Measurements from ENCODE around the gene ZCCHC7. TPM values are rescaled to one million over a fixed set of nuclear protein-coding genes. Genes with fewer than 3 reads are reported as not detected.

The ZCCHC7 gene
- polyA plus RNA-seq, 3 donors: 8.7 to 12.9 (median 12.5) TPM

- Mint-ChIP-seq H3K4me1 (peaks cover 6% of the 10 kb centered on the region), H3K27me3 (ENCODE audit: low read depth in 3 of 3) (peaks cover 0 to 2% (median 0%) of the 10 kb centered on the region in 3 donors), H3K9me3 (peaks cover 0 to 2% (median 0%) of the 10 kb centered on the region in 7 donors), H3K27ac (no peak overlapping the region), H3K4me3 (no peak overlapping the region), H3K36me3 (peaks cover 31 to 51% of the 10 kb centered on the region in 2 donors)
- Histone ChIP-seq H3K4me2 (replicated peaks; ENCODE audit: extremely low read depth, low read length, poor library complexity, severe bottlenecking) (no peak overlapping the region), H3K27ac (ENCODE audit: low read depth in 1 of 2, low read length in 2 of 2) (no peak overlapping the region), H4K20me1 (ENCODE audit: insufficient read depth, low read length) (peaks cover 4% of the 10 kb centered on the region), H2AFZ (ENCODE audit: insufficient read depth, low read depth, low read length, poor library complexity, severe bottlenecking) (no peak overlapping the region), H3K4me3 (replicated peaks in 1 of 3; ENCODE audit: low read depth in 2 of 3, low read length in 3 of 3) (no peak overlapping the region), H3K9ac (ENCODE audit: insufficient read depth, low read length, poor library complexity, severe bottlenecking) (no peak overlapping the region), H3K79me2 (ENCODE audit: insufficient read depth, low read length) (peaks cover 19% of the 10 kb centered on the region), H3K27me3 (ENCODE audit: control insufficient read depth in 2 of 2, insufficient read depth in 2 of 2, low read length in 2 of 2) (no peaks in the 10 kb centered on the region), H3K4me1 (ENCODE audit: control insufficient read depth in 1 of 2, insufficient read depth in 2 of 2, low read length in 2 of 2) (no peaks in the 10 kb centered on the region), H3K36me3 (replicated peaks in 1 of 2; ENCODE audit: control insufficient read depth in 1 of 2, insufficient read depth in 2 of 2, low read length in 2 of 2) (peaks cover 7 to 43% of the 10 kb centered on the region in 2 donors), H3K9me3 (replicated peaks in 1 of 2; ENCODE audit: control insufficient read depth in 1 of 2, insufficient read depth in 1 of 2, low read length in 2 of 2) (no peaks in the 10 kb centered on the region)
- no peak for DNase-seq
- intact Hi-C loops (cut with micrococcal nuclease): no loop called here
- no CpG with 5 or more reads among the region's 1 CpG for WGBS (ENCODE audit: insufficient coverage)
- no peak for TF ChIP-seq CTCF (IDR thresholded peaks at IDR 0.05)
These were observed 13.8 kb downstream of the ZCCHC7 start for GRCh38 chr9:37134166-37134565.

GRCh38 chr9:37141015-37141414 lies 20.6 kb downstream of the ZCCHC7 start:
- H3K4me2 ChIP-seq (replicated peaks; ENCODE audit: extremely low read depth, low read length, poor library complexity, severe bottlenecking): no peak overlapping the region
- no peaks in the 10 kb centered on the region for H3K9me3 Mint-ChIP-seq
- H3K4me1 ChIP-seq (ENCODE audit: control insufficient read depth in 1 of 2, insufficient read depth in 2 of 2, low read length in 2 of 2): peaks cover 0 to 6% of the 10 kb centered on the region in 2 donors
- no peak overlapping the region for H3K4me3 ChIP-seq (replicated peaks in 1 of 3; ENCODE audit: low read depth in 2 of 3, low read length in 3 of 3)
- no peak overlapping the region for H3K9ac ChIP-seq (ENCODE audit: insufficient read depth, low read length, poor library complexity, severe bottlenecking)
- peaks cover 34% of the 10 kb centered on the region in 2 donors for H3K36me3 Mint-ChIP-seq
- peaks cover 4 to 19% of the 10 kb centered on the region in 2 donors for H3K36me3 ChIP-seq (replicated peaks in 1 of 2; ENCODE audit: control insufficient read depth in 1 of 2, insufficient read depth in 2 of 2, low read length in 2 of 2)
- H3K9me3 ChIP-seq (replicated peaks in 1 of 2; ENCODE audit: control insufficient read depth in 1 of 2, insufficient read depth in 1 of 2, low read length in 2 of 2): no peaks in the 10 kb centered on the region
- H3K27me3 Mint-ChIP-seq (ENCODE audit: low read depth in 3 of 3): no peaks in the 10 kb centered on the region
- peaks cover 9% of the 10 kb centered on the region for H3K79me2 ChIP-seq (ENCODE audit: insufficient read depth, low read length)
- H3K27me3 ChIP-seq (ENCODE audit: control insufficient read depth in 2 of 2, insufficient read depth in 2 of 2, low read length in 2 of 2): no peaks in the 10 kb centered on the region
- H3K27ac ChIP-seq (ENCODE audit: low read depth in 1 of 2, low read length in 2 of 2): no peak overlapping the region
- peaks cover 4% of the 10 kb centered on the region for H3K4me1 Mint-ChIP-seq
- no peak overlapping the region for H2AFZ ChIP-seq (ENCODE audit: insufficient read depth, low read depth, low read length, poor library complexity, severe bottlenecking)
- intact Hi-C loops (cut with micrococcal nuclease): no loop called here
- no CpG with 5 or more reads among the region's 2 CpGs for WGBS (ENCODE audit: insufficient coverage)
- TF ChIP-seq CTCF (IDR thresholded peaks at IDR 0.05): no peak
- no peak for DNase-seq
- H3K4me3 Mint-ChIP-seq: no peak overlapping the region
- peaks cover 4% of the 10 kb centered on the region for H4K20me1 ChIP-seq (ENCODE audit: insufficient read depth, low read length)
- no peak overlapping the region for H3K27ac Mint-ChIP-seq
